Esophagus muscularis mucosa (tissue), 3 donors: ENCODE measurements around the gene CASS4.

Source experiments
- POLR2A ChIP-seq: fragments of 450-650 bp; IDR thresholded peaks from one replicate; pipeline ENCODE4 v1.6.1; 2017; ENCODE audit warnings: antibody characterized with exemption, moderate library complexity, mild to moderate bottlenecking, low read depth
- TF ChIP-seq, protein P1 (sequence below), 3 experiments: fragments of 200-600 bp in 2 of 3; fragments of 450-650 bp in 1 of 3; sonication (generic) in 2 of 3; IDR thresholded peaks; one replicate each; pipeline ENCODE4 v1.5.1; 2017 to 2019; ENCODE audit warnings: antibody characterized with exemption in 3 of 3, mild to moderate bottlenecking in 2 of 3, moderate library complexity in 1 of 3

- no peak for TF ChIP-seq POLR2A
- TF ChIP-seq, protein P1, sequence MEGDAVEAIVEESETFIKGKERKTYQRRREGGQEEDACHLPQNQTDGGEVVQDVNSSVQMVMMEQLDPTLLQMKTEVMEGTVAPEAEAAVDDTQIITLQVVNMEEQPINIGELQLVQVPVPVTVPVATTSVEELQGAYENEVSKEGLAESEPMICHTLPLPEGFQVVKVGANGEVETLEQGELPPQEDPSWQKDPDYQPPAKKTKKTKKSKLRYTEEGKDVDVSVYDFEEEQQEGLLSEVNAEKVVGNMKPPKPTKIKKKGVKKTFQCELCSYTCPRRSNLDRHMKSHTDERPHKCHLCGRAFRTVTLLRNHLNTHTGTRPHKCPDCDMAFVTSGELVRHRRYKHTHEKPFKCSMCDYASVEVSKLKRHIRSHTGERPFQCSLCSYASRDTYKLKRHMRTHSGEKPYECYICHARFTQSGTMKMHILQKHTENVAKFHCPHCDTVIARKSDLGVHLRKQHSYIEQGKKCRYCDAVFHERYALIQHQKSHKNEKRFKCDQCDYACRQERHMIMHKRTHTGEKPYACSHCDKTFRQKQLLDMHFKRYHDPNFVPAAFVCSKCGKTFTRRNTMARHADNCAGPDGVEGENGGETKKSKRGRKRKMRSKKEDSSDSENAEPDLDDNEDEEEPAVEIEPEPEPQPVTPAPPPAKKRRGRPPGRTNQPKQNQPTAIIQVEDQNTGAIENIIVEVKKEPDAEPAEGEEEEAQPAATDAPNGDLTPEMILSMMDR (IDR thresholded peaks at IDR 0.05) = peak in 1 of 3 experiments; percentile 24
Observed at GRCh38 chr20:56504373-56505005, 92.4 kb downstream of the CASS4 start.
